ENCODE measurements around the gene CPNE2.
"Not testable (repeated sequence)": the region's sequence is repeated elsewhere in the genome, so short reads cannot be mapped to it uniquely, and the experiment has no call there.

Gene CPNE2

GRCh38 chr16:57105184-57105583 lies 12.8 kb downstream of the CPNE2 start:
- DNase-seq (ENCODE audit: low read depth) = no peak
- no peak for TF ChIP-seq CTCF (IDR thresholded peaks at IDR 0.05; ENCODE audit: control insufficient read depth, insufficient read depth, low read depth, low read length, missing control alignments)
- H3K4me3 ChIP-seq (ENCODE audit: control insufficient read depth, low read depth, low read length) = no peak overlapping the region

GRCh38 chr16:57106767-57107166 lies 14.4 kb downstream of the CPNE2 start:
- no peak overlapping the region for H3K4me3 ChIP-seq (ENCODE audit: control insufficient read depth, low read depth, low read length)
- DNase-seq (ENCODE audit: low read depth) = no peak
- TF ChIP-seq CTCF (IDR thresholded peaks at IDR 0.05; ENCODE audit: control insufficient read depth, insufficient read depth, low read depth, low read length, missing control alignments) = no peak

- H3K4me3 ChIP-seq (ENCODE audit: control insufficient read depth, low read depth, low read length) = no peak overlapping the region
- no peak for TF ChIP-seq CTCF (IDR thresholded peaks at IDR 0.05; ENCODE audit: control insufficient read depth, insufficient read depth, low read depth, low read length, missing control alignments)
- DNase-seq (ENCODE audit: low read depth) = no peak
Measured at GRCh38 chr16:57107321-57107922, 15.0 kb downstream of the CPNE2 start.

- H3K4me3 ChIP-seq (ENCODE audit: control insufficient read depth, low read depth, low read length) = no peak overlapping the region
- TF ChIP-seq CTCF (IDR thresholded peaks at IDR 0.05; ENCODE audit: control insufficient read depth, insufficient read depth, low read depth, low read length, missing control alignments) = no peak
- no peak for DNase-seq (ENCODE audit: low read depth)
Measured at GRCh38 chr16:57108432-57108831, 16.0 kb downstream of the CPNE2 start.

GRCh38 chr16:57109259-57110105 lies 17.1 kb downstream of the CPNE2 start:
- DNase-seq (ENCODE audit: low read depth); H3K4me3 ChIP-seq (ENCODE audit: control insufficient read depth, low read depth, low read length): not testable (repeated sequence)

GRCh38 chr16:57110937-57111336 lies 18.6 kb downstream of the CPNE2 start:
- no peak for TF ChIP-seq CTCF (IDR thresholded peaks at IDR 0.05; ENCODE audit: control insufficient read depth, insufficient read depth, low read depth, low read length, missing control alignments)
- no peak overlapping the region for H3K4me3 ChIP-seq (ENCODE audit: control insufficient read depth, low read depth, low read length)
- no peak for DNase-seq (ENCODE audit: low read depth)

GRCh38 chr16:57111420-57111819 lies 19.0 kb downstream of the CPNE2 start:
- TF ChIP-seq CTCF (IDR thresholded peaks at IDR 0.05; ENCODE audit: control insufficient read depth, insufficient read depth, low read depth, low read length, missing control alignments) = no peak
- no peak for DNase-seq (ENCODE audit: low read depth)
- no peak overlapping the region for H3K4me3 ChIP-seq (ENCODE audit: control insufficient read depth, low read depth, low read length)

Data from AG09309 (cell line).